Activated CD4-positive, alpha-beta memory T cell treated with anti-CD3 and anti-CD28 coated beads for 36 hours (primary cell): ENCODE data around the gene ABTB2. TPM values are rescaled to one million over a fixed set of nuclear protein-coding genes. Genes with fewer than 3 reads are reported as not detected.

Experiments used
- CTCF ChIA-PET: fragments of 350-600 bp; sonication (Branson Sonifier 250); formaldehyde crosslinking; loops from one replicate; lab custom pipeline; 2021; ENCODE audit warnings: antibody characterized with exemption, inconsistent platforms; lab: Charles Lee
- POLR2A ChIA-PET: fragments of 350-600 bp; sonication (Branson Sonifier 250); formaldehyde crosslinking; loops from one replicate; lab custom pipeline; 2021; ENCODE audit warnings: antibody characterized with exemption; lab: Charles Lee
- DNase-seq: peaks from one replicate; pipeline ENCODE4 v3.0.0-alpha.2; 2020
- H3K27ac Mint-ChIP-seq: one replicate; pipeline ENCODE4 v1.8.0; 2021; ENCODE audit warnings: mixed read lengths
- H3K27me3 Mint-ChIP-seq: one replicate; pipeline ENCODE4 v1.8.0; 2021; ENCODE audit warnings: mixed read lengths
- H3K36me3 Mint-ChIP-seq: one replicate; pipeline ENCODE4 v1.8.0; 2021; ENCODE audit warnings: mixed read lengths
- H3K4me1 Mint-ChIP-seq: one replicate; pipeline ENCODE4 v1.8.0; 2021; ENCODE audit warnings: low read depth, mixed read lengths
- H3K4me3 Mint-ChIP-seq: one replicate; pipeline ENCODE4 v1.8.0; 2021; ENCODE audit warnings: mild to moderate bottlenecking, mixed read lengths
- H3K9me3 Mint-ChIP-seq: one replicate; pipeline ENCODE4 v1.8.0; 2021; ENCODE audit warnings: mixed read lengths
- intact Hi-C: fragments of 100-400 bp; cut with micrococcal nuclease; formaldehyde crosslinking; loops from one replicate; pipeline ENCODE4 v1.15.1; 2023
- total RNA-seq, 2 experiments: library from RNA; stranded (reverse); gene quantifications; one replicate each; pipeline ENCODE4 v1.2.3, GENCODE V29; 2021

ABTB2 gene
- total RNA-seq, 2 experiments from 2014 or later: 1.8 to 1.9 TPM

DNA sequence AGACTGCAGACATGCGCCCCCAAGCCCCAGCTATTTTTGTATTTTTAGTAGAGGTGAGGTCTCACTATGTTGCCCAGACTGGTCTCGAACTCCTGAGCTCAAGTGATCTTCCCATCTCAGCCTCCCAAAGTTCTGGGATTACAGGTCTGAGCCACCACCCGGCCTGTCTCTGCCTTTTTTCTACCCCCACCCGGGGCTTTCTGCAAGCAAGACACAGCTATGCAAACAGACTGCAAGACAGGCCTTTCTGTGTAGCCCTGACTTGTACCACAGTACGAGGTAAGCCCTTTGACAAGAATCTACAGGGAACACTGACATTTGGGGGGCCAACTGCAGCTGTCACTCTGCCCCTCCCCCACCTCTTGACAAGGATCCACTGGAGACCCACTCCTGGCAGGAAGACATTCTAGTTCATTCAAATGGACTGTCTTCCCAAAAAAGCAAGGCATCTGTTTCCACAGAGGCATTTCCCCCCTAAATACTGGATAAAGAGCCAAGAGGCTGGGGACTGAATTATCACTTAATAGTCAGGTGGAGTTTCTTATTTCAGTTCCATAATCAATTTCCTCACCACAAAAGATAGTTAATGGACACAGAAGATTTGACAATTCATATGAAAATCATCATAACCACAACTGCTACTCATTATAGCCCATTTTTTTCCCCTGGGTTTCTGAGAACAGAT is 118.2 kb downstream of the ABTB2 start:
- intact Hi-C loops: loop anchor here (5.0 kb wide), 1 partner anchor 1197 kb away; no protein-coding TSS in a partner anchor

DNA sequence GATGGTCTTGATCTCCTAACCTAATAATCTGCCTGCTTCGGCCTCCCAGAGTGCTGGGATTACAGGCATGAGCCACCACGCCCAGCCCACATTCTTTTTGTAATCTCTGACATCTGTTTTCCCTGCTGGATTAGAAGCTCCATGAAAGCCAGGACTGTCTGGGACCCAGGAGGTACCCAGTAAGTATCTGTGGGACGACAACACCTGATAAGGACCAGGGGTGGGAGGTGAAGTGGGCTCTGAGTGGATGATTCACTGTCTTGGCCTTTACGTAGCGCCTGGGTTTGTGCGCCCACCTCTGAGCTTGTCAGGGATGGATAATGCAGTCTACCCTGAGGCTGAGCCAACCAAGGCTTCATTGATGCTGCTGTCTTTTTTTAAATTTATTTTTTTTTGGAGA is 118.8 kb downstream of the ABTB2 start:
- POLR2A ChIA-PET: no interaction called here
- CTCF ChIA-PET: interaction anchor here (3.7 kb wide), 1 partner anchor 65 kb away, joined by 15 read pairs; no protein-coding TSS in a partner anchor
- Mint-ChIP-seq H3K27ac (no peak overlapping the region), H3K36me3 (no peaks in the 10 kb centered on the region), H3K9me3 (no peaks in the 10 kb centered on the region), H3K4me1 (peaks cover 55% of the 10 kb centered on the region), H3K4me3 (no peak overlapping the region), H3K27me3 (peaks cover 8% of the 10 kb centered on the region)
- intact Hi-C loops: no loop called here
- no peak for DNase-seq

More for the DNA sequence above, 118.2 kb downstream of the ABTB2 start:
- Mint-ChIP-seq H3K27me3 (peaks cover 8% of the 10 kb centered on the region), H3K36me3 (no peaks in the 10 kb centered on the region), H3K4me3 (no peak overlapping the region), H3K9me3 (no peaks in the 10 kb centered on the region), H3K4me1 (peaks cover 55% of the 10 kb centered on the region), H3K27ac (peak overlapping the region; percentile 49)
- ChIA-PET CTCF (interaction anchor here (0.6 to 3.7 kb wide), 3 partner anchors 65 to 905 kb away, joined by 3 to 15 read pairs (median 3); partner anchors contain the start of gene ABTB2), POLR2A (interaction anchor here (0.8 to 1.3 kb wide), 2 partner anchors 24 to 118 kb away, joined by 3 to 5 read pairs; partner anchors contain the start of gene ABTB2)
- no peak for DNase-seq

DNA sequence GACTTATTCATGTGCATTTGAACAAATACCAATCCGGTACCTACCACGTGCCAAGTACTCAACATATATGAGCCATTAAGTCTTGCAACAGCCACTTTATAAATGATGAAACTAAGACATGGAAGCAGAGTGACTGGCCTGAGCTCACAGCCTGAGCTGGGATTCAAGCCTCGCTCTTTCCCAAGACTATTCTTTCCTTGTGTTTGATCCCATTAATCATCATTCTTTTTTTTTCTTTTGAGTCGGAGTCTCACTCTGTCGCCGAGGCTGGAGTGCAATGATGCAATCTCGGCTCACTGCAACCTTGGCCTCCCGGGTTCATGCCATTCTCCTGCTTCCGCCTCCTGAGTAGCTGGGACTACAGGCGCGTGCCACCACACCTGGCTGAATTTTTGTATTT is 119.3 kb downstream of the ABTB2 start:
- Mint-ChIP-seq H3K9me3 (no peaks in the 10 kb centered on the region), H3K4me1 (peaks cover 54% of the 10 kb centered on the region), H3K27me3 (peaks cover 8% of the 10 kb centered on the region), H3K4me3 (no peak overlapping the region), H3K36me3 (no peaks in the 10 kb centered on the region), H3K27ac (no peak overlapping the region)
- no peak for DNase-seq
- CTCF ChIA-PET: interaction anchor here (1.1 to 3.7 kb wide), 2 partner anchors 11 to 64 kb away, joined by 3 to 15 read pairs; no protein-coding TSS in a partner anchor
- POLR2A ChIA-PET: interaction anchor here (0.6 kb wide), 1 partner anchor 119 kb away, joined by 4 read pairs; the partner anchor contains the start of gene ABTB2
- intact Hi-C loops: no loop called here

DNA sequence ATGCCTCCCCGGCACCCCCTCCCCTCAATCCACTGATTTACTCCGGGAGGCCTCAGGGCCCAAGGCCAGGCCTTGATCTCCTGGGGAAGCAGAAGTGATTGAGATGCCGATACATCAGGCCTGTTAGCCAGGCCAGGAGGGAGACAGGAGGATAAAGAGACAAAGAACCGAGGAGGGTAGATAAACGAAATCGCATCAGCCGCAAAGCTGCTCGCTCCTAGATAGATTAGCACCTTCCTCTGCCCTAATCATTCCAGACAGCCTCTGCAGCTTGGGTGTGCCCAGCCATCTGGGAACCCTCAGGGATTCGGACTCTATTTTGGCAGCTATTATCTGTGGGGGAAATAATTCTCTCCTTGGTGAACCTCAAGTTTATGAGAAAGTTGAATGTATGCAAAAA is 121.2 kb downstream of the ABTB2 start:
- no peak for DNase-seq
- POLR2A ChIA-PET: interaction anchor here (3.4 kb wide), 1 partner anchor 21 kb away, joined by 12 read pairs; no protein-coding TSS in a partner anchor
- H3K36me3 Mint-ChIP-seq: no peaks in the 10 kb centered on the region
- no peaks in the 10 kb centered on the region for H3K9me3 Mint-ChIP-seq
- no peak overlapping the region for H3K27ac Mint-ChIP-seq
- no peak overlapping the region for H3K4me3 Mint-ChIP-seq
- peaks cover 8% of the 10 kb centered on the region for H3K27me3 Mint-ChIP-seq
- CTCF ChIA-PET: interaction anchor here (2.1 to 3.0 kb wide), 2 partner anchors 11 to 22 kb away, joined by 6 to 10 read pairs; no protein-coding TSS in a partner anchor
- intact Hi-C loops: no loop called here
- peaks cover 56% of the 10 kb centered on the region for H3K4me1 Mint-ChIP-seq

DNA sequence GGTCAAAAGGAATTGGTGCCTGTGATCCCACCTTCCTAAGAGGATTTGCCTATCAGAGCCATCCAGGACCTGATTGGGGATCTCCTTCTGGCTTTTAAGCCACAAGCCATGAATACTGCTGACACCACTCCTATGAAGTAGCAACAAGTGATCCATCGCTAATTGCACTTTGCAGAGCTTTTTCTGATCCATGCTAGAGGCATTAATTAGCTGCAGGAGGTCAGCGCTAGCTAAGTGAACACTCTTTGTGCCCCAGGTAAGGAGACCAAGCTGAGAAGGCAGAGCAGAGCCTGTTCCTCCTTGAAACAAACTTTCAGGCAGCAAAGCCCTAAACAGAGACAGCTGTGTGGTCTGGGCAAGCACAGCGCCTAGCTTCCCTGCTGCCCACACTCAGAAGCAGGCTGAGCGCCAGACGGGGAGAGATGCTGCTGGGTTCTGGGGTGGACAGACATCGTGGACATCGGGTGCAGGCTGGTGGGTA is 122.2 kb downstream of the ABTB2 start:
- no peak for DNase-seq
- H3K27me3 Mint-ChIP-seq: peaks cover 6% of the 10 kb centered on the region
- H3K4me1 Mint-ChIP-seq: peaks cover 59% of the 10 kb centered on the region
- ChIA-PET CTCF (interaction anchor here (2.1 to 3.5 kb wide), 3 partner anchors 12 to 61 kb away, joined by 6 to 17 read pairs (median 10); no protein-coding TSS in a partner anchor), POLR2A (interaction anchor here (1.2 to 3.4 kb wide), 5 partner anchors 9 to 415 kb away, joined by 3 to 25 read pairs (median 12); no protein-coding TSS in a partner anchor)
- intact Hi-C loops: loop anchor here (1.0 to 2.0 kb wide), 5 partner anchors 9 to 123 kb away; partner anchors contain the start of gene ABTB2
- no peaks in the 10 kb centered on the region for H3K9me3 Mint-ChIP-seq
- no peak overlapping the region for H3K27ac Mint-ChIP-seq
- no peaks in the 10 kb centered on the region for H3K36me3 Mint-ChIP-seq
- no peak overlapping the region for H3K4me3 Mint-ChIP-seq

DNA sequence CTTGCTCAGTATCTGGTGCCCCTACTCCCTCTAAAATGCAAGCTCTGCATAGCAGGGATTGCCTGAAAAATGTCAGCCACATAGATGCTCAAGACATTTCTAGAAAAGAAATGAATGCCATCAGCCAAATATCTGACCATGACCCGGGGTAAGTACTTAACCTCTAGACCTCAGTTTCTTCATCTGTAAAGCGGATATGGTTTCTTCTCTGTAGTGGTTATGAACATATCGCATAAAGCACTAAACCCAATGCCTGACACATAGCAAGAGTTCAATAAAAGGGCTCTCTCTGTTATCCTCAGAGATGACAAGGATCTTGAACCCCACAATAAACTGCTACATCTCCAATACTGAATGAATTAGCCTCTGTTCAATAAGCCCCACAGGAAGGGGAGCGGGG is 122.6 kb downstream of the ABTB2 start:
- Mint-ChIP-seq H3K4me1 (peaks cover 55% of the 10 kb centered on the region), H3K27me3 (peaks cover 6% of the 10 kb centered on the region), H3K9me3 (no peaks in the 10 kb centered on the region), H3K27ac (peak overlapping the region; percentile 55), H3K36me3 (no peaks in the 10 kb centered on the region), H3K4me3 (peak overlapping the region; percentile 50)
- intact Hi-C loops: loop anchor here (1.0 to 2.0 kb wide), 5 partner anchors 9 to 123 kb away; partner anchors contain the start of gene ABTB2
- POLR2A ChIA-PET: interaction anchor here (1.2 to 3.4 kb wide), 6 partner anchors 9 to 415 kb away, joined by 3 to 25 read pairs (median 8); partner anchors contain the start of gene ABTB2
- CTCF ChIA-PET: interaction anchor here (1.6 to 3.5 kb wide), 4 partner anchors 8 to 61 kb away, joined by 3 to 17 read pairs (median 8); no protein-coding TSS in a partner anchor
- DNase-seq: peak; percentile 28

DNA sequence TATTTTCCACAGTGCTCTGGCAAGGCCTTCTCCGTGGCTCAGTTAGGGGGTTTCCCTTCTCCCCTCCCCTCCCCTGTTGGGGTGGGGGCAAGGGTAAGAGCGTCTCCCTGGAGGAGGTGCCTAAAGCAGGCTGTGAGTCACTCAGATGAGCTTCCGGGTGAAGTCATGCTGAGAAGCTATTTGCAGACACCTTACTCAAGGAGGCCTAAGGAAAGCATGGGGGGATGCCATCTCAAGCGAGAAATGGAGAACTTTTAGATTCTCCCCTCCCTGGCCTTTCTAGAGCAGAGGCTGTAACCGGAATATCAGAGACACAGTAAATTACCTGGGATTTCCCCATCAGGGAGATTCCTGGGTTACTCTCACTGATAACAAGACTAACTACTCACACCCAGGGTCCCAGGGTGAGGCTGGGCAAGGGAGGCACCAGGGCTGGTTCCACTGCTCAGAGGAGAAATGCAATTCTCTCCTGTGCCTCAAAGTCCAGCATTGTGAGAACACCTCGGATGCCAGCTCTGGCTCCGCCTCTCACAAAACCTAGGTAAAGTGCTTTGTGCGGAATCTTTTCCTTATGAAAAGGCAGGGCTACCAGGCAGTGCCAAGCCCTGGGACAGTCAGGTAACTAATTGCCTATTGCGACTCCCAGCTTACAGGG is 123.6 kb downstream of the ABTB2 start:
- intact Hi-C loops: loop anchor here (1.0 to 5.0 kb wide), 7 partner anchors 19 to 908 kb away; partner anchors contain the start of genes CAPRIN1 and NAT10
- Mint-ChIP-seq H3K4me1 (peaks cover 46% of the 10 kb centered on the region), H3K27me3 (peaks cover 6% of the 10 kb centered on the region), H3K9me3 (no peaks in the 10 kb centered on the region), H3K27ac (peak overlapping the region; percentile 77), H3K4me3 (no peak overlapping the region), H3K36me3 (no peaks in the 10 kb centered on the region)
- peak; percentile 90 for DNase-seq
- CTCF ChIA-PET: interaction anchor here (0.6 to 3.5 kb wide), 7 partner anchors 9 to 124 kb away, joined by 3 to 17 read pairs (median 6); partner anchors contain the start of gene ABTB2
- POLR2A ChIA-PET: interaction anchor here (1.0 to 3.4 kb wide), 7 partner anchors 10 to 129 kb away, joined by 3 to 25 read pairs (median 5); partner anchors contain the start of genes ABTB2 and NAT10

DNA sequence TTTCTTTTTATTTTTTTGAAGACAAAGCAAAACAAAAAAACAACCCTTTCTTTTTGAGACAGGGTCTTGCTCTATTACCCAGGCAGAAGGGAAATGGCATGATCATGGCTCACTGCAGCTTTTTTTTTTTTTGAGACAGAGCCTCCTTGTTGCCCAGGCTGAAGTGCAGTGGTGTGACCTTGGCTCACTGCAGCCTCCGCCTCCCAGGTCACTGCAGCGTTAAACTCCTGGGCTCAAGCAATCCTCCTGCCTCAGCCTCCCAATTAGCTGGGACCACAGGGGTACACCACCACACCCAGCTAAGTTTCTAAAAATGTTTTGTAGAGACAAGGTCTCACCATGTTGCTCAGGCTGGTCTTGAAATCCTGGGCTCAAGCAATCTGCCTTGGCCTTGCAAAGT is 124.6 kb downstream of the ABTB2 start:
- POLR2A ChIA-PET: interaction anchor here (1.0 to 3.4 kb wide), 3 partner anchors 11 to 128 kb away, joined by 3 to 25 read pairs (median 15); partner anchors contain the start of gene NAT10
- Mint-ChIP-seq H3K4me3 (no peak overlapping the region), H3K27ac (no peak overlapping the region), H3K4me1 (peaks cover 46% of the 10 kb centered on the region), H3K36me3 (no peaks in the 10 kb centered on the region), H3K27me3 (peaks cover 6% of the 10 kb centered on the region), H3K9me3 (no peaks in the 10 kb centered on the region)
- intact Hi-C loops: loop anchor here (5.0 kb wide), 4 partner anchors 126 to 909 kb away; partner anchors contain the start of genes CAPRIN1 and NAT10
- CTCF ChIA-PET: interaction anchor here (1.6 to 3.5 kb wide), 2 partner anchors 16 to 59 kb away, joined by 6 to 17 read pairs; no protein-coding TSS in a partner anchor
- DNase-seq: no peak

DNA sequence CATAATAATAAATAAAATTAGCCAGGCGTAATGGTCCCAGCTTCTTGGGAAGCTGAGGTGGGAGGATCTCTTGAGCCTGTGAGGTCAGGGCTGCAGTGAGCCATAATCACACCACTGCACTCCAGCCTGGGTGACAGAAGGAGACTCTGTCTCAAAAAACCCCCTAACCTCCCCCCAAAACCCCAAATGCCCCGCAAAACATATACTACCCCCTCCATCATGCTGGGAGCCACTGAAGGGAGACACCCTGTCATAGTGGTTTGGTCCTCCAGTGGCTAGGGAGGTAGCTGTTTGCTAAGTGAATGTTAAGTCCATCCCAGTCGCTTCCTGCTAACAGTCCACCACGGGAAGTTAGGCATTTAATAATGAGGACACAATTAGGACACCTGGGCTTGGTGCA is 125.0 kb downstream of the ABTB2 start:
- Mint-ChIP-seq H3K36me3 (no peaks in the 10 kb centered on the region), H3K27ac (no peak overlapping the region), H3K9me3 (no peaks in the 10 kb centered on the region), H3K4me3 (no peak overlapping the region), H3K27me3 (peaks cover 6% of the 10 kb centered on the region), H3K4me1 (peaks cover 46% of the 10 kb centered on the region)
- CTCF ChIA-PET: interaction anchor here (3.5 kb wide), 1 partner anchor 58 kb away, joined by 17 read pairs; no protein-coding TSS in a partner anchor
- DNase-seq: no peak
- intact Hi-C loops: loop anchor here (5.0 kb wide), 4 partner anchors 126 to 909 kb away; partner anchors contain the start of genes CAPRIN1 and NAT10
- POLR2A ChIA-PET: interaction anchor here (2.0 to 3.4 kb wide), 2 partner anchors 16 to 17 kb away, joined by 8 to 25 read pairs; no protein-coding TSS in a partner anchor

DNA sequence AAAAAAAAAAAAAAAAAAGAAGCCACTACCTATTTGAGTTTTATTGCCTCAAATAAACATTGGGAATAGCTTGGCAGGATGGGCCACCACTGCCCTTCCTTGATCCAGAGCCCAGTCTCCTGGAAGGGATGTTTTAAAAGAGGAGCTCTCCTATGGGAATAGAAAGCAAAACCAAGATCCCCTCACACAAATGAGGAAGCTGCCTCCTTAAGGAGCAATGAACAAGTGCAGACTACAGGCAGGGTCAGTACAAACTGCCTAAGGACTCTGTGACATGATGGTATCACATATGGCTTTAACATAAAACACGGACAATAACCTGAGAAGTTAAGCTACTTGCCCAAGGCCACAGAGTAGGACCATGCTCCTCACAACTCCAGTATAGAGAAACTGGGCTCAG is 131.6 kb downstream of the ABTB2 start:
- ChIA-PET CTCF (interaction anchor here (1.0 to 1.2 kb wide), 2 partner anchors 35 to 52 kb away, joined by 3 to 4 read pairs; no protein-coding TSS in a partner anchor), POLR2A (no interaction called here)
- Mint-ChIP-seq H3K36me3 (no peaks in the 10 kb centered on the region), H3K27ac (no peak overlapping the region), H3K4me3 (no peak overlapping the region), H3K4me1 (peaks cover 5% of the 10 kb centered on the region), H3K27me3 (peaks cover 3% of the 10 kb centered on the region), H3K9me3 (no peaks in the 10 kb centered on the region)
- intact Hi-C loops: no loop called here
- DNase-seq: no peak

DNA sequence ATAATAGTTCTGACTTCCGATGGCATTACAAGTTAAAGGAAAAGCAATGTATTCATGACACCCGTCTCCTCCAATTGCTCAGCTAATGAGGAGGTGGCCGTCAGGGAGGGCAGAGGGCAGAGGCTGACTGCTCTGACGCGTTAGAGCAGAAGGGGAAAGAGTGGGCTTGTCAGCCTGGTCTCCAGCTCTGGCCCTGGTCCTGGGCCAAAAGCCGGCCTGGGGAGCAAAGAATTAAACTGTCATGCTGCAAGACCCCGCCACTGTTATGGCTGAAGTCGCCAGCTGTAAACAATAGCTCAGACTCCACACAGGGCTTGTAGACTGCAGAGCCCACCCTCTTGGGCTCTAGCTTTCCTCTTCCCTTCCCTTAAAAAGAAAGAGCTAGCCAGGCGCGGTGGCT is 132.7 kb downstream of the ABTB2 start:
- no peak overlapping the region for H3K27ac Mint-ChIP-seq
- CTCF ChIA-PET: no interaction called here

More for the DNA sequence above, 132.7 kb downstream of the ABTB2 start:
- no peak for DNase-seq
- no peaks in the 10 kb centered on the region for H3K4me1 Mint-ChIP-seq
- H3K27me3 Mint-ChIP-seq: peaks cover 3% of the 10 kb centered on the region
- no peaks in the 10 kb centered on the region for H3K36me3 Mint-ChIP-seq
- intact Hi-C loops: no loop called here
- POLR2A ChIA-PET: no interaction called here
- no peaks in the 10 kb centered on the region for H3K9me3 Mint-ChIP-seq
- H3K4me3 Mint-ChIP-seq: no peak overlapping the region
